ENCODE data around the gene SMG7. TPM values are rescaled to one million over a fixed set of nuclear protein-coding genes. Genes with fewer than 3 reads are reported as not detected.

SMG7 gene
- total and polyA plus RNA-seq, 2 of the 4 experiments (the other 2 are of a cell fraction) = 18.1 to 22.6 TPM

DNA sequence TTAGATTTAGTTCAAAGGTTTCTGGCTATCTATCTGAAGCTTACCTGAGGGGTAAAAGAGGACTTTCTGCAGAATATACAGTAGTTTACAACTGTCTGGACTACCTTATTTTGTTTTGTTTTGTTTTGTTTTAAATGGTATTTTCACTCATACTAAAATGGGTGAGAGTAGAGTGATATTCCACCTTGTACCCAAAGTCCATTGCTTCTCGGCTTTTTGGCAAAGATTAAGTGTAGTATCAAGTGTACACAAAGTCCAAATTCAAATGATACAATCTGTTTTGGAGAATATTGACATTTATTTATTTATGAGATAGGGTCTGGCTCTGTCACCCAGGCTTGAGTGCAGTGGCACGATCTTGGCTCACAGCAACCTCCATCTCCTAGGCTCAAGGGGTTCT lies 11.7 kb upstream of the SMG7 start:
- DNase-seq (no peak), ATAC-seq (ENCODE audit: low read depth) (no peak)
- H2AK9ac ChIP-seq (replicated peaks; ENCODE audit: low read depth, low read length, poor library complexity) = no peak overlapping the region
- H2AFZ ChIP-seq (replicated peaks; ENCODE audit: low read length, poor library complexity) = no peak overlapping the region
- no TSS peak for BruUV-seq (replicated peaks)
- H3K27me3 ChIP-seq (ENCODE audit: control insufficient read depth, insufficient read depth, low read length) = peaks cover 20% of the 10 kb centered on the region
- POLR2A ChIA-PET (ENCODE audit: unreplicated experiment) = no interaction called here
- H3K9me3 ChIP-seq (ENCODE audit: control insufficient read depth, insufficient read depth, low read length) = no peaks in the 10 kb centered on the region
- no peak overlapping the region for H2AK5ac ChIP-seq (ENCODE audit: low read depth, low read length)
- no peak overlapping the region for H4K5ac ChIP-seq (ENCODE audit: low read depth, low read length)
- H3K27ac ChIP-seq (ENCODE audit: insufficient read depth, low read length) = no peak overlapping the region
- no peaks in the 10 kb centered on the region for H3K4me1 ChIP-seq (ENCODE audit: control insufficient read depth, insufficient read depth, low read length)
- no peak overlapping the region for H3K4me2 ChIP-seq (ENCODE audit: low read depth, low read length)
- intact Hi-C loops (cut with micrococcal nuclease) (no loop called here), dilution Hi-C loops (cut with HindIII; ENCODE audit: low sequenced_read_pairs, unreplicated experiment) (no loop called here), in situ Hi-C loops (cut with MboI; ENCODE audit: low sequenced_read_pairs) (no loop called here)
- H3K18ac ChIP-seq (ENCODE audit: low read depth, low read length) = no peak overlapping the region
- no peak overlapping the region for H3K4ac ChIP-seq (ENCODE audit: low read depth, low read length)
- no CpG with 5 or more reads among the region's 2 CpGs for WGBS, 2 experiments (ENCODE audit: extremely low coverage in 2 of 2, insufficient read length in 1 of 2)
- no peak overlapping the region for H3K56ac ChIP-seq (ENCODE audit: extremely low read depth, insufficient read depth, low read length)
- H3K36me3 ChIP-seq (ENCODE audit: control insufficient read depth, insufficient read depth, low read length) = no peaks in the 10 kb centered on the region
- no peak overlapping the region for H2BK120ac ChIP-seq (ENCODE audit: low read depth, low read length)
- H3K79me1 ChIP-seq (ENCODE audit: low read depth in 1 of 2, low read length in 2 of 2) = no peaks in the 10 kb centered on the region
- H3K14ac ChIP-seq (replicated peaks; ENCODE audit: low read depth, low read length) = no peak overlapping the region
- no peaks in the 10 kb centered on the region for H3K9me1 ChIP-seq (ENCODE audit: insufficient read depth, low read length)
- no peak overlapping the region for H2BK20ac ChIP-seq (ENCODE audit: low read depth, low read length)
- TF ChIP-seq, protein P1, sequence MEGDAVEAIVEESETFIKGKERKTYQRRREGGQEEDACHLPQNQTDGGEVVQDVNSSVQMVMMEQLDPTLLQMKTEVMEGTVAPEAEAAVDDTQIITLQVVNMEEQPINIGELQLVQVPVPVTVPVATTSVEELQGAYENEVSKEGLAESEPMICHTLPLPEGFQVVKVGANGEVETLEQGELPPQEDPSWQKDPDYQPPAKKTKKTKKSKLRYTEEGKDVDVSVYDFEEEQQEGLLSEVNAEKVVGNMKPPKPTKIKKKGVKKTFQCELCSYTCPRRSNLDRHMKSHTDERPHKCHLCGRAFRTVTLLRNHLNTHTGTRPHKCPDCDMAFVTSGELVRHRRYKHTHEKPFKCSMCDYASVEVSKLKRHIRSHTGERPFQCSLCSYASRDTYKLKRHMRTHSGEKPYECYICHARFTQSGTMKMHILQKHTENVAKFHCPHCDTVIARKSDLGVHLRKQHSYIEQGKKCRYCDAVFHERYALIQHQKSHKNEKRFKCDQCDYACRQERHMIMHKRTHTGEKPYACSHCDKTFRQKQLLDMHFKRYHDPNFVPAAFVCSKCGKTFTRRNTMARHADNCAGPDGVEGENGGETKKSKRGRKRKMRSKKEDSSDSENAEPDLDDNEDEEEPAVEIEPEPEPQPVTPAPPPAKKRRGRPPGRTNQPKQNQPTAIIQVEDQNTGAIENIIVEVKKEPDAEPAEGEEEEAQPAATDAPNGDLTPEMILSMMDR (conservative IDR thresholded peaks at IDR 0.05; ENCODE audit: low read depth, low read length) = no peak
- no peak for TF ChIP-seq BHLHE40 (IDR thresholded peaks at IDR 0.05; ENCODE audit: low read depth, low read length)
- no peak for TF ChIP-seq RCOR1 (IDR thresholded peaks at IDR 0.05; ENCODE audit: insufficient replicate concordance, low read length)
- TF ChIP-seq MAZ (IDR thresholded peaks at IDR 0.05; ENCODE audit: borderline replicate concordance, low read depth, low read length) = no peak
- TF ChIP-seq MXI1 (IDR thresholded peaks at IDR 0.05; ENCODE audit: borderline replicate concordance, low read depth, low read length) = no peak
- H2BK5ac ChIP-seq (ENCODE audit: low read depth, low read length, poor library complexity, severe bottlenecking) = no peak overlapping the region
- H3K9ac ChIP-seq (ENCODE audit: low read depth, low read length) = no peak overlapping the region
- CTCF ChIA-PET = no interaction called here
- no peak overlapping the region for H4K91ac ChIP-seq (ENCODE audit: insufficient read depth, low read depth, low read length)
- H3K23ac ChIP-seq (ENCODE audit: low read depth, low read length) = no peak overlapping the region
- no peaks in the 10 kb centered on the region for H4K20me1 ChIP-seq (ENCODE audit: insufficient read depth, low read length)
- H2BK15ac ChIP-seq (ENCODE audit: low read depth, low read length) = no peak overlapping the region
- H3K4me3 ChIP-seq (ENCODE audit: insufficient read depth, low read depth, low read length) = no peak overlapping the region
- H4K8ac ChIP-seq (ENCODE audit: low read depth in 2 of 2, low read length in 2 of 2) = no peak overlapping the region

Measured in IMR-90 (cell line).